Fibroblast of mammary gland (primary cell): ENCODE data around the gene PRDM10.
A peak's percentile ranks its signal among the peaks of the same experiment; 100 is the strongest.

Source experiments
- DNase-seq: peaks from one replicate; pipeline ENCODE4 v3.0.0-alpha.2; 2010; ENCODE audit warnings: low read depth
- H3K4me3 ChIP-seq: 2 replicates; pipeline ENCODE4 v1.5.1; 2011; ENCODE audit warnings: low read depth, mild to moderate bottlenecking, low read length, moderate library complexity; ENCODE audit not compliant: control insufficient read depth
- CTCF ChIP-seq: conservative IDR thresholded peaks from 2 replicates; pipeline ENCODE4 v1.5.1; 2011; ENCODE audit warnings: low read depth, low read length, inconsistent platforms; ENCODE audit not compliant: control insufficient read depth, insufficient read depth

Gene PRDM10

GRCh38 chr11:130002352-130002845, at the start of gene PRDM10:
PRDM10 (minus strand) TSS chr11:130002835; CDS start chr11:129960964, 41,871 bp downstream.
- peak within 1 kb of the TSS; percentile 75 for H3K4me3 ChIP-seq
- peak; percentile 87 for DNase-seq
- TF ChIP-seq CTCF, result no peak

- TF ChIP-seq CTCF, result no peak
- no peak overlapping the region for H3K4me3 ChIP-seq
- peak; percentile 63 for DNase-seq
Observed at GRCh38 chr11:130051082-130051481, 48.4 kb upstream of the PRDM10 start.

GRCh38 chr11:130050257-130050656, 47.6 kb upstream of the PRDM10 start:
- no peak for DNase-seq
- H3K4me3 ChIP-seq, result no peak overlapping the region
- TF ChIP-seq CTCF, result no peak

GRCh38 chr11:130049328-130049771, 46.7 kb upstream of the PRDM10 start:
- no peak overlapping the region for H3K4me3 ChIP-seq
- DNase-seq, result no peak
- no peak for TF ChIP-seq CTCF

GRCh38 chr11:130047141-130047540, 44.5 kb upstream of the PRDM10 start:
- H3K4me3 ChIP-seq, result no peak overlapping the region
- DNase-seq, result no peak
- no peak for TF ChIP-seq CTCF

GRCh38 chr11:130043575-130043974, 40.9 kb upstream of the PRDM10 start:
- DNase-seq, result no peak
- H3K4me3 ChIP-seq, result no peak overlapping the region
- TF ChIP-seq CTCF, result no peak

GRCh38 chr11:130042093-130042591, 39.5 kb upstream of the PRDM10 start:
- no peak for TF ChIP-seq CTCF
- H3K4me3 ChIP-seq, result no peak overlapping the region
- DNase-seq, result peak; percentile 99
